H1 (cell line): ENCODE data around the gene TSPAN4.

Experiments
- ASH2L ChIP-seq: fragments of 200-600, 300-600 bp; sonication (generic); IDR thresholded peaks from one replicate; pipeline ENCODE4 v1.7.1; 2017; ENCODE audit warnings: low read length
- CEBPB ChIP-seq: IDR thresholded peaks from 2 replicates; pipeline ENCODE4 v1.6.1; 2012; ENCODE audit warnings: low read depth, low read length
- CHD2 ChIP-seq: IDR thresholded peaks from 2 replicates; pipeline ENCODE4 v1.6.1; 2012; ENCODE audit warnings: low read length, improper control_type of control experiment
- GABPA ChIP-seq: IDR thresholded peaks from 2 replicates; pipeline ENCODE4 v1.6.1; 2011; ENCODE audit warnings: mild to moderate bottlenecking, low read length, moderate library complexity, borderline replicate concordance; ENCODE audit not compliant: insufficient read depth
- GTF2F1 ChIP-seq: IDR thresholded peaks from 2 replicates; pipeline ENCODE4 v1.6.1; 2012; ENCODE audit warnings: low read depth, low read length, improper control_type of control experiment, borderline replicate concordance
- JUN ChIP-seq: IDR thresholded peaks from 2 replicates; pipeline ENCODE4 v1.6.1; 2011; ENCODE audit warnings: low read depth, mild to moderate bottlenecking, improper control_type of control experiment, low read length
- MAX ChIP-seq: IDR thresholded peaks from 2 replicates; pipeline ENCODE4 v1.6.1; 2012; ENCODE audit warnings: inconsistent platforms
- NRF1 ChIP-seq: IDR thresholded peaks from 2 replicates; pipeline ENCODE4 v1.6.1; 2011; ENCODE audit warnings: mild to moderate bottlenecking, low read depth, low read length, improper control_type of control experiment
- POLR2A ChIP-seq, 2 experiments: IDR thresholded peaks; 1 replicate in 1 of 2; 2 replicates in 1 of 2; pipeline ENCODE4 v1.6.1; 2011; ENCODE audit warnings: low read depth in 2 of 2, low read length in 2 of 2, mild to moderate bottlenecking in 2 of 2; ENCODE audit errors: control extremely low read depth in 1 of 2
- POLR2AphosphoS5 ChIP-seq: IDR thresholded peaks from 2 replicates; pipeline ENCODE4 v1.6.1; 2011; ENCODE audit warnings: low read depth, low read length
- SP1 ChIP-seq: IDR thresholded peaks from 2 replicates; pipeline ENCODE4 v1.6.1; 2011; ENCODE audit warnings: low read depth, low read length
- SUZ12 ChIP-seq: fragments of 200-600 bp; sonication (generic); IDR thresholded peaks from 2 replicates; pipeline ENCODE4 v1.6.1; 2012; ENCODE audit warnings: mild to moderate bottlenecking, inconsistent platforms, low read length, moderate library complexity, mixed read lengths
- USF2 ChIP-seq: IDR thresholded peaks from 2 replicates; pipeline ENCODE4 v1.6.1; 2011; ENCODE audit warnings: low read length, improper control_type of control experiment
- TF ChIP-seq, protein P1 (sequence below), 3 experiments: IDR thresholded peaks; 1 replicate in 2 of 3; 2 replicates in 1 of 3; pipeline versions ENCODE4 v1.5.1 to v1.6.1; 2011; ENCODE audit warnings: low read length in 3 of 3, mild to moderate bottlenecking in 3 of 3, inconsistent platforms in 2 of 3, low read depth in 1 of 3, moderate library complexity in 1 of 3; ENCODE audit not compliant: insufficient read depth in 1 of 3; ENCODE audit errors: control extremely low read depth in 1 of 3

- TF ChIP-seq, protein P1, sequence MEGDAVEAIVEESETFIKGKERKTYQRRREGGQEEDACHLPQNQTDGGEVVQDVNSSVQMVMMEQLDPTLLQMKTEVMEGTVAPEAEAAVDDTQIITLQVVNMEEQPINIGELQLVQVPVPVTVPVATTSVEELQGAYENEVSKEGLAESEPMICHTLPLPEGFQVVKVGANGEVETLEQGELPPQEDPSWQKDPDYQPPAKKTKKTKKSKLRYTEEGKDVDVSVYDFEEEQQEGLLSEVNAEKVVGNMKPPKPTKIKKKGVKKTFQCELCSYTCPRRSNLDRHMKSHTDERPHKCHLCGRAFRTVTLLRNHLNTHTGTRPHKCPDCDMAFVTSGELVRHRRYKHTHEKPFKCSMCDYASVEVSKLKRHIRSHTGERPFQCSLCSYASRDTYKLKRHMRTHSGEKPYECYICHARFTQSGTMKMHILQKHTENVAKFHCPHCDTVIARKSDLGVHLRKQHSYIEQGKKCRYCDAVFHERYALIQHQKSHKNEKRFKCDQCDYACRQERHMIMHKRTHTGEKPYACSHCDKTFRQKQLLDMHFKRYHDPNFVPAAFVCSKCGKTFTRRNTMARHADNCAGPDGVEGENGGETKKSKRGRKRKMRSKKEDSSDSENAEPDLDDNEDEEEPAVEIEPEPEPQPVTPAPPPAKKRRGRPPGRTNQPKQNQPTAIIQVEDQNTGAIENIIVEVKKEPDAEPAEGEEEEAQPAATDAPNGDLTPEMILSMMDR (IDR thresholded peaks at IDR 0.05; ENCODE audit: control extremely low read depth in 1 of 3, insufficient read depth in 1 of 3, low read depth in 1 of 3, low read length in 3 of 3), result peak in 1 of 3 experiments; percentile 5; a peak in 1 of 4 replicates
- TF ChIP-seq CHD2, result no peak
- no peak for TF ChIP-seq JUN
- TF ChIP-seq SP1, result no peak
- TF ChIP-seq NRF1, result no peak
- no peak for TF ChIP-seq USF2
- TF ChIP-seq POLR2A (IDR thresholded peaks at IDR 0.05; ENCODE audit: control extremely low read depth in 1 of 2, low read depth in 2 of 2, low read length in 2 of 2), result peak in 1 of 2 experiments; percentile 75; a peak in 2 of 3 replicates
- 0 out of 2 replicates have a peak, but pooled peaks have one; percentile 40 for TF ChIP-seq POLR2AphosphoS5
- TF ChIP-seq ASH2L, result no peak
- no peak for TF ChIP-seq GABPA
- no peak for TF ChIP-seq SUZ12
- TF ChIP-seq CEBPB, result no peak
- peak; percentile 84 for TF ChIP-seq MAX
- no peak for TF ChIP-seq GTF2F1
These were observed 68.6 kb downstream of the TSPAN4 start for GRCh38 chr11:911031-911889.
